HG03460 (cell line): Measurements from ENCODE around the gene C12orf75.
"Not testable (repeated sequence)": the region's sequence is repeated elsewhere in the genome, so short reads cannot be mapped to it uniquely, and the experiment has no call there.

Experiments
- ATAC-seq: cut with Tn5 transposase; IDR thresholded peaks from one replicate; pipeline ENCODE4 v1.9.1; 2021; ENCODE audit not compliant: unreplicated experiment

Gene C12orf75

GRCh38 chr12:105334001-105334400, 3.5 kb downstream of the C12orf75 start:
- ATAC-seq, result no peak

- no peak for ATAC-seq
Measured at GRCh38 chr12:105334582-105334981, 4.1 kb downstream of the C12orf75 start.

GRCh38 chr12:105335856-105336255, 5.4 kb downstream of the C12orf75 start:
- no peak for ATAC-seq

GRCh38 chr12:105336411-105336810, 5.9 kb downstream of the C12orf75 start:
- ATAC-seq, result no peak

- ATAC-seq, result no peak
Measured at GRCh38 chr12:105337391-105337790, 6.9 kb downstream of the C12orf75 start.

GRCh38 chr12:105338966-105339365, 8.5 kb downstream of the C12orf75 start:
- ATAC-seq, result no peak

- ATAC-seq, result no peak
Measured at GRCh38 chr12:105341010-105341409, 10.5 kb downstream of the C12orf75 start.

- ATAC-seq, result not testable (repeated sequence)
Measured at GRCh38 chr12:105341620-105342019, 11.1 kb downstream of the C12orf75 start.

GRCh38 chr12:105342464-105342863, 12.0 kb downstream of the C12orf75 start:
- no peak for ATAC-seq

GRCh38 chr12:105343836-105344235, 13.3 kb downstream of the C12orf75 start:
- ATAC-seq, result no peak

- no peak for ATAC-seq
Measured at GRCh38 chr12:105347499-105347898, 17.0 kb downstream of the C12orf75 start.

GRCh38 chr12:105348142-105348541, 17.7 kb downstream of the C12orf75 start:
- ATAC-seq, result no peak

GRCh38 chr12:105348561-105348960, 18.1 kb downstream of the C12orf75 start:
- no peak for ATAC-seq

- no peak for ATAC-seq
Measured at GRCh38 chr12:105349138-105349537, 18.6 kb downstream of the C12orf75 start.

- ATAC-seq, result peak; percentile 62
Measured at GRCh38 chr12:105351523-105351922, 21.0 kb downstream of the C12orf75 start.

- ATAC-seq, result peak; percentile 91
Measured at GRCh38 chr12:105352052-105352451, 21.6 kb downstream of the C12orf75 start.

- ATAC-seq, result no peak
Measured at GRCh38 chr12:105352940-105353635, 22.6 kb downstream of the C12orf75 start.

- ATAC-seq, result no peak
Measured at GRCh38 chr12:105355752-105356151, 25.3 kb downstream of the C12orf75 start.

GRCh38 chr12:105357162-105357691, 26.7 kb downstream of the C12orf75 start:
- ATAC-seq, result peak; percentile 74

GRCh38 chr12:105358789-105359188, 28.3 kb downstream of the C12orf75 start:
- ATAC-seq, result no peak

GRCh38 chr12:105359856-105360255, 29.4 kb downstream of the C12orf75 start:
- ATAC-seq, result no peak

- no peak for ATAC-seq
Measured at GRCh38 chr12:105363890-105364289, 33.4 kb downstream of the C12orf75 start.

- no peak for ATAC-seq
Measured at GRCh38 chr12:105365231-105365630, 34.7 kb downstream of the C12orf75 start.
